Fibroblast of lung (primary cell): ENCODE measurements around the gene MCCC1. TPM values are rescaled to one million over a fixed set of nuclear protein-coding genes. Genes with fewer than 3 reads are reported as not detected.

Experiments used
- DNase-seq, 2 donors: peaks; one replicate each; pipeline versions ENCODE4 v3.0.0 to v3.0.0-alpha.2; 2010; ENCODE audit warnings: low read depth in 2 of 2
- H2AFZ ChIP-seq: 2 replicates; pipeline ENCODE4 v1.5.1; 2012; ENCODE audit warnings: low read length, control low read depth, inconsistent platforms
- H3K27ac ChIP-seq: 2 replicates; pipeline ENCODE4 v1.5.1; 2011; ENCODE audit warnings: low read length, control low read depth; ENCODE audit not compliant: insufficient read depth
- H3K27me3 ChIP-seq: 2 replicates; pipeline ENCODE4 v1.5.1; 2011; ENCODE audit warnings: mild to moderate bottlenecking, low read length; ENCODE audit not compliant: control insufficient read depth, insufficient read depth
- H3K36me3 ChIP-seq: 2 replicates; pipeline ENCODE4 v1.5.1; 2011; ENCODE audit warnings: low read length; ENCODE audit not compliant: control insufficient read depth, insufficient read depth
- H3K4me1 ChIP-seq: 2 replicates; pipeline ENCODE4 v1.5.1; 2011; ENCODE audit warnings: low read length; ENCODE audit not compliant: control insufficient read depth, insufficient read depth; ENCODE audit errors: extremely low read depth
- H3K4me2 ChIP-seq: 2 replicates; pipeline ENCODE4 v1.5.1; 2011; ENCODE audit warnings: low read length, control low read depth; ENCODE audit not compliant: insufficient read depth; ENCODE audit errors: extremely low read depth
- H3K4me3 ChIP-seq, 4 experiments: fragments of 200-600 bp in 1 of 4; sonication (generic) in 1 of 4; replicated peaks in 1 of 4; 2 replicates each; pipeline ENCODE4 v1.5.1; 2011 to 2016; ENCODE audit warnings: low read length in 4 of 4, low read depth in 3 of 4, mild to moderate bottlenecking in 3 of 4, control low read depth in 2 of 4, inconsistent platforms in 1 of 4, mixed read lengths in 1 of 4; ENCODE audit not compliant: insufficient read depth in 1 of 4; ENCODE audit errors: control extremely low read depth in 1 of 4
- H3K79me2 ChIP-seq: 2 replicates; pipeline ENCODE4 v1.5.1; 2012; ENCODE audit warnings: mild to moderate bottlenecking, low read length, inconsistent platforms; ENCODE audit not compliant: control insufficient read depth, insufficient read depth
- H3K9ac ChIP-seq: 2 replicates; pipeline ENCODE4 v1.5.1; 2011; ENCODE audit warnings: mild to moderate bottlenecking, low read length, control low read depth; ENCODE audit not compliant: insufficient read depth
- H3K9me3 ChIP-seq: 2 replicates; pipeline ENCODE4 v1.5.1; 2012; ENCODE audit warnings: low read depth, low read length; ENCODE audit not compliant: control insufficient read depth, insufficient read depth
- H4K20me1 ChIP-seq: 2 replicates; pipeline ENCODE4 v1.5.1; 2011; ENCODE audit warnings: low read length; ENCODE audit not compliant: control insufficient read depth, insufficient read depth; ENCODE audit errors: extremely low read depth
- CTCF ChIP-seq, 2 donors: IDR thresholded peaks in 1 of 2; conservative IDR thresholded peaks in 1 of 2; 1 replicate in 1 of 2; 2 replicates in 1 of 2; pipeline ENCODE4 v1.5.1; 2011 to 2012; ENCODE audit warnings: low read length in 2 of 2, control low read depth in 1 of 2, inconsistent platforms in 1 of 2, low read depth in 1 of 2, mild to moderate bottlenecking in 1 of 2
- EZH2 ChIP-seq: IDR thresholded peaks from 2 replicates; pipeline ENCODE4 v1.5.1; 2012; ENCODE audit warnings: low read length, control low read depth, mild to moderate bottlenecking; ENCODE audit errors: missing control alignments
- polyA plus RNA-seq, 2 donors: library from polyadenylated mRNA; depleted of rRNA in 1 of 2; stranded (reverse) in 1 of 2; unstranded in 1 of 2; fragments of >200 nt; gene quantifications; 2 replicates each; pipeline ENCODE4 v1.2.1, GENCODE V29; 2011 to 2012; ENCODE audit warnings: missing spikeins in 1 of 2
- total RNA-seq: library from RNA; depleted of rRNA; stranded (reverse); fragments of >200 nt; gene quantifications from 2 replicates; pipeline ENCODE4 v1.2.1, GENCODE V29; 2014

Gene MCCC1
- total and polyA plus RNA-seq, 2 donors (not counting 1 experiment from before 2014, with no cell fraction given) = 16.1 to 29.1 TPM

GRCh38 chr3:182978387-182978786 lies 120.9 kb downstream of the MCCC1 start:
- Histone ChIP-seq H4K20me1 (no peaks in the 10 kb centered on the region), H3K4me2 (peak overlapping the region; percentile 26), H3K27ac (no peak overlapping the region), H3K36me3 (no peaks in the 10 kb centered on the region), H3K9ac (no peak overlapping the region), H3K4me3 (peak overlapping the region in 2 of 4 experiments; percentile 68 to 92), H3K4me1 (no peaks in the 10 kb centered on the region), H3K9me3 (no peaks in the 10 kb centered on the region), H3K79me2 (peaks cover 46% of the 10 kb centered on the region), H2AFZ (no peak overlapping the region), H3K27me3 (no peaks in the 10 kb centered on the region)
- DNase-seq = no peak
- no peak for TF ChIP-seq CTCF (conservative IDR thresholded peaks at IDR 0.05 in 1 of 2, IDR thresholded peaks at IDR 0.05 in 1 of 2; ENCODE audit: low read depth in 1 of 2, low read length in 2 of 2)
- no peak for TF ChIP-seq EZH2

- H2AFZ ChIP-seq = no peak overlapping the region
- H3K9ac ChIP-seq = no peak overlapping the region
- H3K4me1 ChIP-seq = no peaks in the 10 kb centered on the region
- H4K20me1 ChIP-seq = no peaks in the 10 kb centered on the region
- H3K79me2 ChIP-seq = peaks cover 56% of the 10 kb centered on the region
- DNase-seq = no peak
- no peaks in the 10 kb centered on the region for H3K27me3 ChIP-seq
- no peak overlapping the region for H3K27ac ChIP-seq
- no peak overlapping the region for H3K4me3 ChIP-seq
- no peaks in the 10 kb centered on the region for H3K36me3 ChIP-seq
- no peaks in the 10 kb centered on the region for H3K9me3 ChIP-seq
- TF ChIP-seq CTCF (conservative IDR thresholded peaks at IDR 0.05 in 1 of 2, IDR thresholded peaks at IDR 0.05 in 1 of 2; ENCODE audit: low read depth in 1 of 2, low read length in 2 of 2) = no peak
- no peak for TF ChIP-seq EZH2
- no peak overlapping the region for H3K4me2 ChIP-seq
Measured at GRCh38 chr3:182973047-182973446, 126.2 kb downstream of the MCCC1 start.

- Histone ChIP-seq H3K4me2 (no peak overlapping the region), H3K9me3 (no peaks in the 10 kb centered on the region), H3K4me1 (no peaks in the 10 kb centered on the region), H3K4me3 (no peak overlapping the region), H3K9ac (no peak overlapping the region), H3K79me2 (peaks cover 53% of the 10 kb centered on the region), H3K27ac (no peak overlapping the region), H3K27me3 (no peaks in the 10 kb centered on the region), H4K20me1 (no peaks in the 10 kb centered on the region), H2AFZ (no peak overlapping the region), H3K36me3 (no peaks in the 10 kb centered on the region)
- TF ChIP-seq EZH2 = no peak
- no peak for TF ChIP-seq CTCF (conservative IDR thresholded peaks at IDR 0.05 in 1 of 2, IDR thresholded peaks at IDR 0.05 in 1 of 2; ENCODE audit: low read depth in 1 of 2, low read length in 2 of 2)
- DNase-seq = no peak
Measured at GRCh38 chr3:182972387-182972786, 126.9 kb downstream of the MCCC1 start.
